ENCODE data around the gene CSMD2. TPM values are rescaled to one million over a fixed set of nuclear protein-coding genes. Genes with fewer than 3 reads are reported as not detected.

Gene CSMD2
- total RNA-seq, 1 experiment from 2014 or later = 0.22 TPM

DNA sequence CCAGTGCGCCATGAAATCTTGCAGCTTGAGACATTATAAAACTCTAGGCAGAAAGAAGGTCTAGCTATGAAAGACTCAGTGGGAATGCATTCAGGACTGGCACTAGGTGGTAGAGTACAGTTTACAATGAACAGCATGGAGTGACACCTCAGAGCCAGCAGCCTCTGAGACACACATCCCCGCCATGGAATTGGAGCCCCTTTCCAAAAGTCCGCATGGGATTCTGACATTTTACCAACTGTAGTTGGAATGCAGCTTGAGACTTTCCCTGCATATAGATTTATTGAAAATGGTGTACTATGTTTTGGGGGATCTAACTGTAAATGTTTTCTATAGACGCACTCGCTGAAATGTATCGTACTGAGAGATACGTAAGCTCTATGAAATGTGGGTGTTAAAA lies 576.3 kb downstream of the CSMD2 start:
- no peak for ATAC-seq
- H3K27ac ChIP-seq (ENCODE audit: low read depth, low read length) = no peak overlapping the region
- no peak overlapping the region for H2AFZ ChIP-seq (ENCODE audit: low read depth, low read length, poor library complexity, severe bottlenecking)
- no peaks in the 10 kb centered on the region for H3K9me3 ChIP-seq (ENCODE audit: control insufficient read depth in 1 of 2, insufficient read depth in 1 of 2, low read depth in 1 of 2, low read length in 2 of 2)
- DNase-seq (ENCODE audit: low read depth, low spot score) = no peak
- H3K4me3 ChIP-seq (replicated peaks in 1 of 2; ENCODE audit: low read depth in 1 of 2, low read length in 2 of 2) = no peak overlapping the region
- H3K36me3 ChIP-seq (ENCODE audit: control insufficient read depth in 1 of 2, insufficient read depth in 2 of 2, low read length in 2 of 2) = no peaks in the 10 kb centered on the region
- no TSS peak for BruUV-seq (replicated peaks)
- TF ChIP-seq EZH2 (IDR thresholded peaks at IDR 0.05) = no peak
- TF ChIP-seq POLR2AphosphoS5 (IDR thresholded peaks at IDR 0.05; ENCODE audit: low read depth, low read length) = no peak
- no peak for TF ChIP-seq JUND (IDR thresholded peaks at IDR 0.05)
- TF ChIP-seq EGR1 (IDR thresholded peaks at IDR 0.05; ENCODE audit: low read depth) = no peak
- TF ChIP-seq, protein P1, sequence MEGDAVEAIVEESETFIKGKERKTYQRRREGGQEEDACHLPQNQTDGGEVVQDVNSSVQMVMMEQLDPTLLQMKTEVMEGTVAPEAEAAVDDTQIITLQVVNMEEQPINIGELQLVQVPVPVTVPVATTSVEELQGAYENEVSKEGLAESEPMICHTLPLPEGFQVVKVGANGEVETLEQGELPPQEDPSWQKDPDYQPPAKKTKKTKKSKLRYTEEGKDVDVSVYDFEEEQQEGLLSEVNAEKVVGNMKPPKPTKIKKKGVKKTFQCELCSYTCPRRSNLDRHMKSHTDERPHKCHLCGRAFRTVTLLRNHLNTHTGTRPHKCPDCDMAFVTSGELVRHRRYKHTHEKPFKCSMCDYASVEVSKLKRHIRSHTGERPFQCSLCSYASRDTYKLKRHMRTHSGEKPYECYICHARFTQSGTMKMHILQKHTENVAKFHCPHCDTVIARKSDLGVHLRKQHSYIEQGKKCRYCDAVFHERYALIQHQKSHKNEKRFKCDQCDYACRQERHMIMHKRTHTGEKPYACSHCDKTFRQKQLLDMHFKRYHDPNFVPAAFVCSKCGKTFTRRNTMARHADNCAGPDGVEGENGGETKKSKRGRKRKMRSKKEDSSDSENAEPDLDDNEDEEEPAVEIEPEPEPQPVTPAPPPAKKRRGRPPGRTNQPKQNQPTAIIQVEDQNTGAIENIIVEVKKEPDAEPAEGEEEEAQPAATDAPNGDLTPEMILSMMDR (IDR thresholded peaks at IDR 0.05 in 2 of 3, conservative IDR thresholded peaks at IDR 0.05 in 1 of 3; ENCODE audit: borderline replicate concordance in 1 of 3, insufficient read depth in 1 of 3, low read depth in 2 of 3, low read length in 2 of 3) = no peak
- TF ChIP-seq SRF (IDR thresholded peaks at IDR 0.05; ENCODE audit: low read depth) = no peak
- no peak for TF ChIP-seq ZFX (IDR thresholded peaks at IDR 0.05)
- no peak for TF ChIP-seq CEBPB (IDR thresholded peaks at IDR 0.05; ENCODE audit: low read depth)
- POLR2A ChIA-PET = no interaction called here
- peaks cover 3 to 22% of the 10 kb centered on the region in 2 experiments; a peak in 3 of 4 replicates for H3K4me1 ChIP-seq (ENCODE audit: control insufficient read depth in 1 of 2, insufficient read depth in 2 of 2, low read length in 2 of 2)
- intact Hi-C loops (cut with micrococcal nuclease) = no loop called here
- no peak overlapping the region for H3K4me2 ChIP-seq (ENCODE audit: low read length)
- no peaks in the 10 kb centered on the region for H3K79me2 ChIP-seq (ENCODE audit: insufficient read depth, low read length)
- RAD21 ChIA-PET (ENCODE audit: low non-redundant PET in 1 of 2, low total read pairs in 2 of 2, uncharacterized antibody in 2 of 2, unreplicated experiment in 2 of 2) = no interaction called here
- CTCF ChIA-PET = no interaction called here
- H3K27me3 ChIP-seq (ENCODE audit: insufficient read depth, low read length) = no peaks in the 10 kb centered on the region
- H3K9ac ChIP-seq (ENCODE audit: low read length) = no peak overlapping the region
- no peaks in the 10 kb centered on the region for H3K9me2 ChIP-seq (ENCODE audit: insufficient read depth)
- no peaks in the 10 kb centered on the region for H4K20me1 ChIP-seq (ENCODE audit: insufficient read depth)

DNA sequence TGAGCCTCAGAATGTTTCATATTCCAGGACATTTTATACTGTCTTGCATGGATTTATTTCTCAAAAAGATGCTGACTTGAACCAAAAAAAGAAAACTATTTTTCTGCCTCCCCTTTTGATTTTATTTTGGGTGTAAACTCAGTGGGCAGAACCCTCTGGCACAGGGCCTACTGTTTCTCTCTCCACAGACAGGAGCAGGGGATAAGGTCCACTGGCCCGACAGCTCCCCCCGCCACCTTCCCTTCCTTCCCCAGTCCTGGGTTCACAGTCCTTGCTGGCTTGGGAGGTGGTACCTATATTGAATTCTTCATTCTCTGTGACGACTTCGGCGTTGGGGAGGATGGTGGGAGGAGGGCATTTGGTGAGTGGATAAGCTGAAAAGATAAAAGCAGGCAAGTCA lies 578.2 kb downstream of the CSMD2 start:
- no peak for TF ChIP-seq EZH2 (IDR thresholded peaks at IDR 0.05)
- TF ChIP-seq, protein P2, sequence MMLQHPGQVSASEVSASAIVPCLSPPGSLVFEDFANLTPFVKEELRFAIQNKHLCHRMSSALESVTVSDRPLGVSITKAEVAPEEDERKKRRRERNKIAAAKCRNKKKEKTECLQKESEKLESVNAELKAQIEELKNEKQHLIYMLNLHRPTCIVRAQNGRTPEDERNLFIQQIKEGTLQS (IDR thresholded peaks at IDR 0.05) = no peak
- no peak for TF ChIP-seq ZNF274 (IDR thresholded peaks at IDR 0.05; ENCODE audit: low read depth, low read length)
- TF ChIP-seq, protein P3, sequence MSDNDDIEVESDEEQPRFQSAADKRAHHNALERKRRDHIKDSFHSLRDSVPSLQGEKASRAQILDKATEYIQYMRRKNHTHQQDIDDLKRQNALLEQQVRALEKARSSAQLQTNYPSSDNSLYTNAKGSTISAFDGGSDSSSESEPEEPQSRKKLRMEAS (IDR thresholded peaks at IDR 0.05) = no peak
- TF ChIP-seq YY1 (IDR thresholded peaks at IDR 0.05; ENCODE audit: extremely low read depth, insufficient replicate concordance, low read depth, low read length) = no peak
- TF ChIP-seq CBX3 (IDR thresholded peaks at IDR 0.05; ENCODE audit: low read depth) = no peak
- ChIA-PET CTCF (no interaction called here), POLR2A (no interaction called here), RAD21 (ENCODE audit: low non-redundant PET in 1 of 2, low total read pairs in 2 of 2, uncharacterized antibody in 2 of 2, unreplicated experiment in 2 of 2) (no interaction called here)
- H4K20me1 ChIP-seq (ENCODE audit: insufficient read depth) = no peaks in the 10 kb centered on the region
- peaks cover 3 to 22% of the 10 kb centered on the region in 2 experiments; a peak in 3 of 4 replicates for H3K4me1 ChIP-seq (ENCODE audit: control insufficient read depth in 1 of 2, insufficient read depth in 2 of 2, low read length in 2 of 2)
- no peak overlapping the region for H3K4me2 ChIP-seq (ENCODE audit: low read length)
- no peak for DNase-seq (ENCODE audit: low read depth, low spot score)
- H3K79me2 ChIP-seq (ENCODE audit: insufficient read depth, low read length) = no peaks in the 10 kb centered on the region
- no peaks in the 10 kb centered on the region for H3K36me3 ChIP-seq (ENCODE audit: control insufficient read depth in 1 of 2, insufficient read depth in 2 of 2, low read length in 2 of 2)
- ATAC-seq = no peak
- no peak overlapping the region for H3K9ac ChIP-seq (ENCODE audit: low read length)
- H3K27me3 ChIP-seq (ENCODE audit: insufficient read depth, low read length) = peaks cover 4% of the 10 kb centered on the region; the same call in 1 of the 2 replicates
- intact Hi-C loops (cut with micrococcal nuclease) = no loop called here
- no peak overlapping the region for H2AFZ ChIP-seq (ENCODE audit: low read depth, low read length, poor library complexity, severe bottlenecking)
- no peak overlapping the region for H3K27ac ChIP-seq (ENCODE audit: low read depth, low read length)
- no peaks in the 10 kb centered on the region for H3K9me3 ChIP-seq (ENCODE audit: control insufficient read depth in 1 of 2, insufficient read depth in 1 of 2, low read depth in 1 of 2, low read length in 2 of 2)
- H3K9me2 ChIP-seq (ENCODE audit: insufficient read depth) = no peaks in the 10 kb centered on the region
- no peak overlapping the region for H3K4me3 ChIP-seq (replicated peaks in 1 of 2; ENCODE audit: low read depth in 1 of 2, low read length in 2 of 2)
- BruUV-seq (replicated peaks) = no TSS peak
